HG02763 (cell line): ENCODE results near the gene GALNT12.

Source experiments
- ATAC-seq: cut with Tn5 transposase; IDR thresholded peaks from one replicate; pipeline ENCODE4 v1.9.1; 2021; ENCODE audit warnings: mild to moderate bottlenecking, moderate library complexity; ENCODE audit not compliant: unreplicated experiment

The GALNT12 gene

DNA sequence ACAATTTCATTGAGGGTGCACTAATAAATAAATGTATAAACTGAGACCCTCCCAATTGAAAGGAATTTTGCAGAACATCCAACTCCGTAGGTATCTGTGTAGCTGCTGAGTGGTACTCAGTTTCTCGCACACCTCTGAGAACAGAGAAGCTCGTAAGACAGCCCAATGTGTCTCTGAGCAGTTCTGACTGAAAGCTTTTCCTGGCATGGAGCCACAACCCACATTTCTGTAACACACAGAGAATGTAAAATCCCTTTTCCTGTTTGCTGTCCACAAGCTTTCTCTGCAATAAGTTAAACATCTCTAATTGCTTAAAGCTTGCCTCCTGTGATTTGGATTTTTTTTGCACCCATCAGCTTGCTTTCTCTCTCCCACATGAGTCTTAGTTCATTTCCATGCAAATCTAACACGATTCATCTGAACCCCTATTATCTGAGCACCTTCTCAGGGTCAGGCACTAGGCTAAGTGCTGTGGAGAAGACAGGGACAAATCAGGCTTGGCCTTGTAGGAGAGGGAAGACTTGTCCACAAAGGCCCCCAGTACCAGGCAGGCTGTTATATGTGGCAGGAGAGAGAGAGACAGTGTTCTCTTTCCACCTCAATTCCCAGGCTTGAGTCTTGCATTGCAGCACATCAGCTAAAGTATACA is 92.1 kb downstream of the GALNT12 start:
- ATAC-seq: no peak
